Caco-2 (cell line): ENCODE data around the gene C1orf105. TPM values are rescaled to one million over a fixed set of nuclear protein-coding genes. Genes with fewer than 3 reads are reported as not detected.

Source experiments
- BruUV-seq: library from RNA; stranded (reverse); fragments of 400-500 nt; replicated peaks from 2 replicates; lab custom pipeline; 2021; lab: Mats Ljungman, UMichigan
- CTCF ChIA-PET: fragments of 300-600 bp; sonication (Branson Sonifier 250); formaldehyde crosslinking; loops from one replicate; lab custom pipeline; 2022; ENCODE audit warnings: antibody characterized with exemption; lab: Charles Lee
- POLR2A ChIA-PET: fragments of 300-600 bp; sonication (Branson Sonifier 250); formaldehyde crosslinking; loops from one replicate; lab custom pipeline; 2022; ENCODE audit warnings: antibody characterized with exemption; lab: Charles Lee
- DNase-seq, 2 experiments: peaks; one replicate each; pipeline versions ENCODE4 v3.0.0 to v3.0.0-alpha.2; 2020 to 2022
- H3K27me3 ChIP-seq: replicated peaks from 2 replicates; pipeline ENCODE4 v1.6.0; 2011; ENCODE audit warnings: low read length; ENCODE audit not compliant: control insufficient read depth, insufficient read depth
- H3K36me3 ChIP-seq: 2 replicates; pipeline ENCODE4 v1.5.1; 2011; ENCODE audit warnings: low read length; ENCODE audit not compliant: control insufficient read depth, insufficient read depth
- H3K4me1 ChIP-seq: fragments of 250-450 bp; sonication (Bioruptor Pico); 2 replicates; pipeline ENCODE4 v1.5.1; 2020; ENCODE audit warnings: mild to moderate bottlenecking
- H3K4me3 ChIP-seq: 2 replicates; pipeline ENCODE4 v1.5.1; 2011; ENCODE audit warnings: low read depth, mild to moderate bottlenecking, control low read depth, low read length
- H3K9me3 ChIP-seq: fragments of 250-450 bp; sonication (Bioruptor Pico); 2 replicates; pipeline ENCODE4 v1.5.1; 2020; ENCODE audit warnings: mild to moderate bottlenecking, moderate library complexity
- H3K27ac Mint-ChIP-seq: one replicate; pipeline ENCODE4 v1.8.0; 2022; ENCODE audit warnings: mixed read lengths; ENCODE audit not compliant: unreplicated experiment
- H3K27me3 Mint-ChIP-seq: one replicate; pipeline ENCODE4 v1.8.0; 2022; ENCODE audit warnings: mixed read lengths; ENCODE audit not compliant: insufficient read depth, unreplicated experiment
- H3K36me3 Mint-ChIP-seq: one replicate; pipeline ENCODE4 v1.8.0; 2022; ENCODE audit warnings: mild to moderate bottlenecking, mixed read lengths; ENCODE audit not compliant: insufficient read depth, unreplicated experiment
- H3K4me1 Mint-ChIP-seq: one replicate; pipeline ENCODE4 v1.8.0; 2022; ENCODE audit warnings: low read depth, mixed read lengths; ENCODE audit not compliant: unreplicated experiment
- H3K4me3 Mint-ChIP-seq: one replicate; pipeline ENCODE4 v1.8.0; 2022; ENCODE audit warnings: mild to moderate bottlenecking, moderate library complexity, mixed read lengths; ENCODE audit not compliant: unreplicated experiment
- H3K9me3 Mint-ChIP-seq: one replicate; pipeline ENCODE4 v1.8.0; 2022; ENCODE audit warnings: mixed read lengths; ENCODE audit not compliant: unreplicated experiment
- intact Hi-C: fragments of 100-400 bp; cut with micrococcal nuclease; formaldehyde crosslinking; loops from one replicate; pipeline ENCODE4 v1.10.0; 2022; ENCODE audit not compliant: unreplicated experiment
- total RNA-seq: library from RNA; stranded (reverse); gene quantifications from 2 replicates; pipeline ENCODE4 v1.2.3, GENCODE V29; 2022
- TF ChIP-seq, protein P1 (sequence below), 2 experiments: fragments of 200-600 bp in 1 of 2; IDR thresholded peaks; 1 replicate in 1 of 2; 2 replicates in 1 of 2; pipeline versions ENCODE4 v1.5.1 to v1.8.0; 2011 to 2022; ENCODE audit warnings: antibody characterized with exemption in 1 of 2, control low read depth in 1 of 2, inconsistent platforms in 1 of 2, low read depth in 1 of 2, low read length in 1 of 2, mild to moderate bottlenecking in 1 of 2, moderate library complexity in 1 of 2; ENCODE audit not compliant: insufficient read depth in 1 of 2, severe bottlenecking in 1 of 2, unreplicated experiment in 1 of 2

Gene C1orf105
- total RNA-seq, 1 experiment from 2014 or later: 0.82 TPM

DNA sequence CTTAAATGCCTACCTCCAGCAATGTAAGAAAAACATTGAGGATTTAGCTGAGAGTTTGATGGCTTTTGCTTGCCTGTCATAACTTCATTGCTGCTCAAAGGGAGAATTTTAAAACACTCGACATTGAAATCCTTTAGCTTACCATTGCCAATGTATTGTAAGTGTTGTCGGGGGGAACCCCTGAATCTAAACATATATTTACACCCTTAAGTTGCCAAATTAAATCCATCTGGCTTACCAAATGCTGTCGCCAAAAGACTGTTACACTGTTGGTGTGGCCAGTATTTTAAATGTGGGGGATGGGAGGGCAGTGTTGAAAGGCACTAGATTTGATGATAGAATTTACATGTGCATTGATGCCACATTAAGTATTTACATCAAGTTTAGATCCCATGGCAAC, 24.9 kb upstream of the C1orf105 start:
- Histone ChIP-seq H3K4me1 (peaks cover 15% of the 10 kb centered on the region), H3K9me3 (no peaks in the 10 kb centered on the region), H3K27me3 (no peaks in the 10 kb centered on the region), H3K4me3 (no peak overlapping the region), H3K36me3 (no peaks in the 10 kb centered on the region)
- H3K27me3 Mint-ChIP-seq: no peaks in the 10 kb centered on the region
- H3K4me3 Mint-ChIP-seq: no peak overlapping the region
- POLR2A ChIA-PET: no interaction called here
- peaks cover 27% of the 10 kb centered on the region for H3K4me1 Mint-ChIP-seq
- CTCF ChIA-PET: no interaction called here
- intact Hi-C loops: loop anchor here (5.0 kb wide), 1 partner anchor 128 kb away; no protein-coding TSS in a partner anchor
- H3K27ac Mint-ChIP-seq: no peak overlapping the region
- no TSS peak for BruUV-seq
- H3K36me3 Mint-ChIP-seq: peaks cover 5% of the 10 kb centered on the region
- H3K9me3 Mint-ChIP-seq: no peaks in the 10 kb centered on the region
- TF ChIP-seq, protein P1, sequence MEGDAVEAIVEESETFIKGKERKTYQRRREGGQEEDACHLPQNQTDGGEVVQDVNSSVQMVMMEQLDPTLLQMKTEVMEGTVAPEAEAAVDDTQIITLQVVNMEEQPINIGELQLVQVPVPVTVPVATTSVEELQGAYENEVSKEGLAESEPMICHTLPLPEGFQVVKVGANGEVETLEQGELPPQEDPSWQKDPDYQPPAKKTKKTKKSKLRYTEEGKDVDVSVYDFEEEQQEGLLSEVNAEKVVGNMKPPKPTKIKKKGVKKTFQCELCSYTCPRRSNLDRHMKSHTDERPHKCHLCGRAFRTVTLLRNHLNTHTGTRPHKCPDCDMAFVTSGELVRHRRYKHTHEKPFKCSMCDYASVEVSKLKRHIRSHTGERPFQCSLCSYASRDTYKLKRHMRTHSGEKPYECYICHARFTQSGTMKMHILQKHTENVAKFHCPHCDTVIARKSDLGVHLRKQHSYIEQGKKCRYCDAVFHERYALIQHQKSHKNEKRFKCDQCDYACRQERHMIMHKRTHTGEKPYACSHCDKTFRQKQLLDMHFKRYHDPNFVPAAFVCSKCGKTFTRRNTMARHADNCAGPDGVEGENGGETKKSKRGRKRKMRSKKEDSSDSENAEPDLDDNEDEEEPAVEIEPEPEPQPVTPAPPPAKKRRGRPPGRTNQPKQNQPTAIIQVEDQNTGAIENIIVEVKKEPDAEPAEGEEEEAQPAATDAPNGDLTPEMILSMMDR (IDR thresholded peaks at IDR 0.05; ENCODE audit: insufficient read depth in 1 of 2, low read depth in 1 of 2, low read length in 1 of 2, severe bottlenecking in 1 of 2, unreplicated experiment in 1 of 2): no peak
- no peak for DNase-seq

DNA sequence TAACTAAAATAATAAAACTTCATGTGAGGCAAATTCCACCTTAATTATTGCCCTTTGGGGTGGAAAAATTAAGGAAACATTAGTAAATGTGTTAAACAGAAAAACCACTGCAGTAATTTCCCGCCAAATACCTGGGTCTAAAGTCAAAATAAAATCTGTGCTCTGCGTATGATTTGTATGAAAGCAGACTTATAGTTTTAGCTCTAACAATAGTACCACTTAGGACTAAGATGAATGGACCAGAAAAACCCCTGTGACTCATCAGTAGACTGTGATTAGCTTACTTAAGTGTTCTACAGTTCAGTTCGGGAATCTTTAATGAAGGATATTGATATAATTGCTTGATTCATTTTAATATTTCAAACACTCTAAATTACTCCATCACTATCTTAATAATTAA, 23.3 kb upstream of the C1orf105 start:
- ChIA-PET POLR2A (no interaction called here), CTCF (no interaction called here)
- DNase-seq: no peak
- Mint-ChIP-seq H3K4me3 (no peak overlapping the region), H3K27me3 (no peaks in the 10 kb centered on the region), H3K27ac (no peak overlapping the region), H3K9me3 (no peaks in the 10 kb centered on the region), H3K4me1 (peaks cover 28% of the 10 kb centered on the region), H3K36me3 (peaks cover 5% of the 10 kb centered on the region)
- no peaks in the 10 kb centered on the region for H3K9me3 ChIP-seq
- intact Hi-C loops: loop anchor here (5.0 kb wide), 1 partner anchor 130 kb away; no protein-coding TSS in a partner anchor
- H3K4me1 ChIP-seq: peaks cover 15% of the 10 kb centered on the region
- TF ChIP-seq, protein P1 (IDR thresholded peaks at IDR 0.05; ENCODE audit: insufficient read depth in 1 of 2, low read depth in 1 of 2, low read length in 1 of 2, severe bottlenecking in 1 of 2, unreplicated experiment in 1 of 2): no peak
- no peak overlapping the region for H3K4me3 ChIP-seq
- no peaks in the 10 kb centered on the region for H3K27me3 ChIP-seq
- H3K36me3 ChIP-seq: no peaks in the 10 kb centered on the region
- BruUV-seq: no TSS peak

DNA sequence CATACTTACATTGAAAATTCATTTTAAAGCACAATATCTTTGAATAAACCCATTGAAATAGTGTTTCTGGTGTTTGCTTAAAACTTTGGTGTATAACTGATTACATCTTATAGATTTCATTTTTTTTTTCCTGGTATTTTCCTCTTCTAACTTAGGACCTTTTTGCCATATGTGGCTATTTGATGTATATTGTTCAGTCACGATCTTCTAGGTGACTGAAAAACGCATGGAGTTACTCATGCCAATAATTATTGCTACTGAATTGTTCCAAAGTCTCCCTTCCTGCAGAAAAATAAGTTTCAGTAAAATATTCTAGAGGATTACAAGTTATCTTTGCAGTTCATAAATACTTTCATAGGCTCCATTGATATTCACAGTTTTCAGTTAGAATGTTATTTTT, 22.9 kb upstream of the C1orf105 start:
- intact Hi-C loops: loop anchor here (5.0 kb wide), 1 partner anchor 130 kb away; no protein-coding TSS in a partner anchor
- H3K4me3 Mint-ChIP-seq: no peak overlapping the region
- POLR2A ChIA-PET: no interaction called here
- CTCF ChIA-PET: no interaction called here
- no peaks in the 10 kb centered on the region for H3K36me3 ChIP-seq
- TF ChIP-seq, protein P1 (IDR thresholded peaks at IDR 0.05; ENCODE audit: insufficient read depth in 1 of 2, low read depth in 1 of 2, low read length in 1 of 2, severe bottlenecking in 1 of 2, unreplicated experiment in 1 of 2): no peak
- peaks cover 15% of the 10 kb centered on the region for H3K4me1 ChIP-seq
- H3K36me3 Mint-ChIP-seq: peaks cover 5% of the 10 kb centered on the region
- no peaks in the 10 kb centered on the region for H3K27me3 Mint-ChIP-seq
- H3K27ac Mint-ChIP-seq: no peak overlapping the region
- no peak for DNase-seq
- H3K4me1 Mint-ChIP-seq: peaks cover 28% of the 10 kb centered on the region
- BruUV-seq: no TSS peak
- no peaks in the 10 kb centered on the region for H3K9me3 ChIP-seq
- H3K9me3 Mint-ChIP-seq: no peaks in the 10 kb centered on the region
- no peak overlapping the region for H3K4me3 ChIP-seq
- H3K27me3 ChIP-seq: no peaks in the 10 kb centered on the region
